HepG2 (cell line): ENCODE results near the gene ADCYAP1. TPM values are rescaled to one million over a fixed set of nuclear protein-coding genes. Genes with fewer than 3 reads are reported as not detected.

Experiments
- ARID5B ChIP-seq: IDR thresholded peaks from 2 replicates; pipeline ENCODE4 v1.4.0; 2020; ENCODE audit warnings: mild to moderate bottlenecking, missing genetic modification reagents
- ATF4 ChIP-seq, 2 experiments: fragments of 450-650 bp in 1 of 2; sonication (generic) in 1 of 2; formaldehyde crosslinking; IDR thresholded peaks; 2 replicates each; pipeline versions ENCODE4 v1.5.0 to v1.8.0; 2020 to 2022; ENCODE audit warnings: mild to moderate bottlenecking in 1 of 2, missing genetic modification reagents in 1 of 2
- DRAP1 ChIP-seq: IDR thresholded peaks from 2 replicates; pipeline ENCODE4 v1.6.1; 2016; ENCODE audit warnings: missing genetic modification reagents, missing compliant biosample characterization
- ELF3 ChIP-seq: IDR thresholded peaks from 2 replicates; pipeline ENCODE4 v1.6.1; 2016; ENCODE audit warnings: missing genetic modification reagents, missing compliant biosample characterization
- FOXA1 ChIP-seq, 2 experiments: fragments of 450-650 bp in 1 of 2; sonication (generic) in 1 of 2; formaldehyde crosslinking in 1 of 2; IDR thresholded peaks; 2 replicates each; pipeline versions ENCODE4 v1.4.0 to v1.6.1; 2016 to 2020; ENCODE audit warnings: missing genetic modification reagents in 1 of 2
- FOXA3 ChIP-seq: IDR thresholded peaks from 2 replicates; pipeline ENCODE4 v1.6.1; 2016; ENCODE audit warnings: missing genetic modification reagents, missing compliant biosample characterization
- JUN ChIP-seq: sonication (generic); formaldehyde crosslinking; IDR thresholded peaks from 2 replicates; pipeline ENCODE4 v1.4.0; 2020; ENCODE audit warnings: mild to moderate bottlenecking, missing genetic modification reagents
- RBFOX2 ChIP-seq: fragments of 200-400 bp; formaldehyde crosslinking; IDR thresholded peaks from 2 replicates; pipeline ENCODE4 v1.6.1; 2017; ENCODE audit warnings: low read depth, mild to moderate bottlenecking, low read length
- THAP11 ChIP-seq: IDR thresholded peaks from 2 replicates; pipeline ENCODE4 v1.6.1; 2016; ENCODE audit warnings: missing biosample characterization, missing genetic modification reagents
- ZNF280D ChIP-seq: sonication (generic); formaldehyde crosslinking; IDR thresholded peaks from 2 replicates; pipeline ENCODE4 v1.5.1; 2020; ENCODE audit warnings: mild to moderate bottlenecking, missing genetic modification reagents
- ZNF513 ChIP-seq: sonication (generic); formaldehyde crosslinking; conservative IDR thresholded peaks from 2 replicates; pipeline ENCODE4 v1.5.0; 2020; ENCODE audit warnings: missing genetic modification reagents
- polyA plus RNA-seq, 8 experiments: library from polyadenylated mRNA; depleted of rRNA in 3 of 8; stranded (reverse) in 7 of 8; unstranded in 1 of 8; fragments of >200 nt; fragmentation: Illumina TruSeq in 4 of 8; extraction: Trizol in 4 of 8; gene quantifications; 2 replicates each; pipeline versions ENCODE4 v1.2.1 to v1.2.3, GENCODE V29; 2011 to 2016; ENCODE audit warnings: low read depth in 4 of 8, missing spikeins in 1 of 8, mixed read lengths in 1 of 8; ENCODE audit not compliant: insufficient read depth in 1 of 8
- total RNA-seq, 5 experiments: library from RNA; depleted of rRNA; stranded (reverse); fragments of >200 nt; fragmentation: Illumina TruSeq; extraction: Trizol; gene quantifications; 2 replicates each; pipeline ENCODE4 v1.2.3, GENCODE V29; 2016; ENCODE audit warnings: low read depth in 1 of 5
- TF ChIP-seq, protein P1 (sequence below): sonication (generic); formaldehyde crosslinking; IDR thresholded peaks from 2 replicates; pipeline ENCODE4 v1.4.0; 2020; ENCODE audit warnings: missing genetic modification reagents

ADCYAP1 gene
- total and polyA plus RNA-seq, 2 of the 13 experiments (the other 11 are each of a cell fraction or from before 2014, with no cell fraction given): not detected

- peak; percentile 48; the same call in 1 of the 2 replicates for TF ChIP-seq ARID5B (CRISPR knock-in tag)
- TF ChIP-seq RBFOX2: no peak
- no peak for TF ChIP-seq ZNF280D
- no peak for TF ChIP-seq DRAP1 (CRISPR knock-in tag)
- TF ChIP-seq ZNF513 (CRISPR knock-in tag): no peak
- no peak for TF ChIP-seq ELF3 (CRISPR knock-in tag)
- TF ChIP-seq, protein P1, sequence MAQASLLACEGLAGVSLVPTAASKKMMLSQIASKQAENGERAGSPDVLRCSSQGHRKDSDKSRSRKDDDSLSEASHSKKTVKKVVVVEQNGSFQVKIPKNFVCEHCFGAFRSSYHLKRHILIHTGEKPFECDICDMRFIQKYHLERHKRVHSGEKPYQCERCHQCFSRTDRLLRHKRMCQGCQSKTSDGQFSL: no peak
- TF ChIP-seq THAP11: 0 out of 2 replicates have a peak, but pooled peaks have one; percentile 11
- peak in 1 of 2 experiments; percentile 48; a peak in 1 of 4 replicates for TF ChIP-seq ATF4 (CRISPR knock-in tag; IDR thresholded peaks at IDR 0.05)
- no peak for TF ChIP-seq JUN (CRISPR knock-in tag)
- TF ChIP-seq FOXA3 (CRISPR knock-in tag): peak; percentile 53; the same call in 1 of the 2 replicates
- no peak for TF ChIP-seq FOXA1 (IDR thresholded peaks at IDR 0.05)
- TF ChIP-seq FOXA1 (CRISPR knock-in tag; IDR thresholded peaks at IDR 0.05): peak; percentile 28; the same call in 1 of the 2 replicates
These were observed 20.3 kb downstream of the ADCYAP1 start (continued) for GRCh38 chr18:924987-925386.
